GM23248 (cell line): Measurements from ENCODE around the gene MAML2. TPM values are rescaled to one million over a fixed set of nuclear protein-coding genes. Genes with fewer than 3 reads are reported as not detected.

ENCODE experiments used
- DNase-seq: peaks from one replicate; pipeline ENCODE4 v3.0.0-alpha.2; 2015
- H2AFZ ChIP-seq: fragments of 200-600 bp; sonication (generic); 2 replicates; pipeline ENCODE4 v1.6.1; 2016; ENCODE audit warnings: antibody characterized with exemption
- H3F3A ChIP-seq: fragments of 200-600 bp; sonication (generic); 2 replicates; pipeline ENCODE4 v1.6.1; 2016; ENCODE audit warnings: mild to moderate bottlenecking, antibody characterized with exemption, mixed run types; ENCODE audit not compliant: insufficient read depth
- H3K27ac ChIP-seq: fragments of 200-600 bp; sonication (generic); 2 replicates; pipeline ENCODE4 v1.5.1; 2016; ENCODE audit warnings: mild to moderate bottlenecking
- H3K27me3 ChIP-seq: fragments of 200-600 bp; sonication (generic); replicated peaks from 2 replicates; pipeline ENCODE4 v1.6.1; 2016; ENCODE audit warnings: mild to moderate bottlenecking; ENCODE audit not compliant: insufficient read depth
- H3K36me3 ChIP-seq: fragments of 200-600 bp; sonication (generic); 2 replicates; pipeline ENCODE4 v1.6.1; 2016; ENCODE audit warnings: low read depth, mild to moderate bottlenecking
- H3K4me1 ChIP-seq: fragments of 200-600 bp; sonication (generic); 2 replicates; pipeline ENCODE4 v1.6.1; 2016; ENCODE audit warnings: mild to moderate bottlenecking; ENCODE audit not compliant: insufficient read depth
- H3K4me2 ChIP-seq: fragments of 200-600 bp; sonication (generic); one replicate; pipeline ENCODE4 v1.6.1; 2016; ENCODE audit warnings: mild to moderate bottlenecking; ENCODE audit not compliant: unreplicated experiment
- H3K4me3 ChIP-seq: fragments of 200-600 bp; sonication (generic); 2 replicates; pipeline ENCODE4 v1.5.1; 2016; ENCODE audit warnings: mild to moderate bottlenecking
- H3K79me2 ChIP-seq: fragments of 200-600 bp; sonication (generic); 2 replicates; pipeline ENCODE4 v1.6.1; 2016; ENCODE audit warnings: mild to moderate bottlenecking; ENCODE audit not compliant: insufficient read depth
- H3K9ac ChIP-seq: fragments of 200-600 bp; sonication (generic); 2 replicates; pipeline ENCODE4 v1.6.1; 2016; ENCODE audit warnings: mild to moderate bottlenecking
- H3K9me2 ChIP-seq: fragments of 200-600 bp; sonication (generic); 2 replicates; pipeline ENCODE4 v1.6.1; 2016; ENCODE audit warnings: mixed run types, mild to moderate bottlenecking, moderate library complexity; ENCODE audit not compliant: insufficient read depth
- H3K9me3 ChIP-seq: fragments of 200-600 bp; sonication (generic); one replicate; pipeline ENCODE4 v1.6.1; 2017; ENCODE audit warnings: low read depth
- H4K20me1 ChIP-seq: fragments of 200-600 bp; sonication (generic); 2 replicates; pipeline ENCODE4 v1.6.0; 2016; ENCODE audit not compliant: insufficient read depth
- EZH2 ChIP-seq: fragments of 200-600 bp; sonication (generic); IDR thresholded peaks from 2 replicates; pipeline ENCODE4 v1.6.1; 2018; ENCODE audit warnings: antibody characterized with exemption, mild to moderate bottlenecking; ENCODE audit not compliant: insufficient read depth, poor library complexity, severe bottlenecking
- EZH2phosphoT487 ChIP-seq: fragments of 200-600 bp; sonication (generic); IDR thresholded peaks from 2 replicates; pipeline ENCODE4 v1.6.1; 2018; ENCODE audit warnings: antibody characterized with exemption, moderate library complexity, mild to moderate bottlenecking, low read depth; ENCODE audit not compliant: insufficient read depth
- WGBS, 2 experiments: methylation state at CpG; one replicate each; pipeline ENCODE4 v1.1.6; 2015 to 2017; ENCODE audit warnings: low lambda C conversion rate in 2 of 2, low coverage in 1 of 2; ENCODE audit errors: missing lambda C conversion rate in 2 of 2; 5-methylcytosine and 5-hydroxymethylcytosine counted together
- in situ Hi-C: fragments of 300-500 bp; cut with MboI; formaldehyde crosslinking; loops from 2 replicates; pipeline ENCODE4 v1.15.0; 2020
- polyA plus RNA-seq: library from polyadenylated mRNA; unstranded; fragments of >200 nt; fragmentation: Nextera tagmentation; extraction: Ambion mirVana; gene quantifications from 2 replicates; pipeline ENCODE4 v1.2.1, GENCODE V29; 2016
- total RNA-seq: library from RNA; depleted of rRNA; stranded (reverse); fragments of >200 nt; shearing (Covaris generic); gene quantifications from 2 replicates; pipeline ENCODE4 v1.2.3, GENCODE V29; 2014

MAML2 gene
- total and polyA plus RNA-seq, 2 experiments from 2014 or later = 7.4 to 23.7 TPM

DNA sequence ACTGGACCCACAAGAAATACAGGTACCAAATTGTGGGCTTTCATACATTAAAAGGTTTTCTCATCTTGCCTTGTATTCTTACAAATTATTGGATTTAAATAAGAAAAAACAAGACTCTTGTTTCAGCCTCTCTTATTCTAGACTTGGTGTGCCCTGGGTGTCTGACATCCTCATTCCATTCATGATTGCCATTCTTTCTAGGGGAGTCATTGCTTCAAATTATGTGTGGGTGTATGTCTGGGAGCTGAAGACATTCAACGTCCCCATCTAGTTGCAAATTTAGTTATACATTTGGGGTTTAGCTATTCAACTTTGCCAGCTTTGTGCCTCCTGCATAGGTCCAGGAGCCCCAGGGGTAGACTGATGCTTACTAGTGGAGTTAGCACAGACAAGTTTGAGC lies 18.1 kb downstream of the MAML2 start:
- Histone ChIP-seq H3K27ac (peak overlapping the region; percentile 80), H4K20me1 (no peaks in the 10 kb centered on the region), H3F3A (peaks cover 45% of the 10 kb centered on the region), H3K4me1 (peaks cover 56% of the 10 kb centered on the region), H3K9me3 (no peaks in the 10 kb centered on the region), H3K9me2 (no peaks in the 10 kb centered on the region), H2AFZ (peak overlapping the region; percentile 24; the same call in 1 of the 2 replicates), H3K9ac (peak overlapping the region; percentile 52), H3K36me3 (no peaks in the 10 kb centered on the region), H3K27me3 (no peaks in the 10 kb centered on the region), H3K79me2 (peaks cover 98% of the 10 kb centered on the region), H3K4me2 (peak overlapping the region; percentile 84), H3K4me3 (peak overlapping the region; percentile 53)
- in situ Hi-C loops = no loop called here
- DNase-seq = peak; percentile 76
- no peak for TF ChIP-seq EZH2
- TF ChIP-seq EZH2phosphoT487 = no peak
- WGBS, 2 experiments = 0% methylated on average over 1 of the region's 1 CpG

GRCh38 chr11:96323642-96323985 lies 19.4 kb downstream of the MAML2 start:
- in situ Hi-C loops = no loop called here
- peaks cover 41% of the 10 kb centered on the region for H3F3A ChIP-seq
- peak overlapping the region; percentile 80 for H3K27ac ChIP-seq

GRCh38 chr11:96322775-96323641 lies 20.0 kb downstream of the MAML2 start:
- DNase-seq = no peak
- Histone ChIP-seq H3F3A (peaks cover 41% of the 10 kb centered on the region), H3K4me3 (no peak overlapping the region), H2AFZ (no peak overlapping the region), H3K9ac (no peak overlapping the region), H3K9me3 (no peaks in the 10 kb centered on the region), H3K27me3 (no peaks in the 10 kb centered on the region), H3K4me2 (peak overlapping the region; percentile 4), H4K20me1 (no peaks in the 10 kb centered on the region), H3K27ac (peak overlapping the region; percentile 80), H3K9me2 (no peaks in the 10 kb centered on the region), H3K36me3 (no peaks in the 10 kb centered on the region), H3K79me2 (peaks cover 98% of the 10 kb centered on the region), H3K4me1 (peaks cover 57% of the 10 kb centered on the region)
- in situ Hi-C loops = no loop called here
- WGBS, 2 experiments = 96 to 98% methylated on average over 10 of the region's 10 CpGs
- TF ChIP-seq EZH2 (no peak), EZH2phosphoT487 (no peak)

More at GRCh38 chr11:96323642-96323985, 19.4 kb downstream of the MAML2 start:
- Histone ChIP-seq H3K27me3 (no peaks in the 10 kb centered on the region), H3K4me2 (peak overlapping the region; percentile 4), H3K36me3 (no peaks in the 10 kb centered on the region), H4K20me1 (no peaks in the 10 kb centered on the region), H3K9me2 (no peaks in the 10 kb centered on the region), H3K9ac (no peak overlapping the region), H3K9me3 (no peaks in the 10 kb centered on the region), H2AFZ (no peak overlapping the region), H3K4me3 (no peak overlapping the region), H3K79me2 (peaks cover 98% of the 10 kb centered on the region), H3K4me1 (peaks cover 56% of the 10 kb centered on the region)
- TF ChIP-seq EZH2 (no peak), EZH2phosphoT487 (no peak)
- DNase-seq = no peak
- 78 to 80% methylated on average over 6 of the region's 6 CpGs for WGBS, 2 experiments

DNA sequence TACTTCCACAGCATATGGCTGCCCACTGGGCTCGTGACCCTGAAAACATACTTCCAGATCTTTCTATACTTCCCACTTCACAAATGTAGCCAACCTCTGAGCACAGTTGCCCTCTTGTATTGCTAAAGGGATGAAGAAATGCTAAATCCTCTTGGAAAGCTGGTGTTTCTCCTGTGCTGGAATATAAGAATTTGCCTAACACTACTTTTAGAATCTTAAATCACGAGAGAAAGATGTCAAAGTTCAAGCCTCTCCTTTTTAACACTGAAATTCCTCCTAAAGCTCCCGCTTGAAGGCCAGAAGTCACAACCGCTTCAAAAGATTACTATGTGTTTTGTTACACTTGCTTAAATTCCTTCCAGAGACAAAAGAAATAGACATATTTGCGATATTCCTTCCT lies 21.9 kb downstream of the MAML2 start:
- Histone ChIP-seq H3K36me3 (no peaks in the 10 kb centered on the region), H3K4me3 (no peak overlapping the region), H3K27ac (no peak overlapping the region), H3F3A (peaks cover 50% of the 10 kb centered on the region), H3K79me2 (peaks cover 98% of the 10 kb centered on the region), H3K9me3 (no peaks in the 10 kb centered on the region), H2AFZ (no peak overlapping the region), H3K9ac (no peak overlapping the region), H3K27me3 (no peaks in the 10 kb centered on the region), H3K4me2 (no peak overlapping the region), H3K4me1 (peaks cover 68% of the 10 kb centered on the region), H3K9me2 (no peaks in the 10 kb centered on the region), H4K20me1 (no peaks in the 10 kb centered on the region)
- WGBS, 2 experiments = 98% methylated on average over 5 of the region's 5 CpGs
- DNase-seq = no peak
- in situ Hi-C loops = no loop called here
- TF ChIP-seq EZH2phosphoT487 (no peak), EZH2 (no peak)
